Caco-2 (cell line): ENCODE results near the gene TAOK2. TPM values are rescaled to one million over a fixed set of nuclear protein-coding genes. Genes with fewer than 3 reads are reported as not detected.
"Not testable (repeated sequence)": the region's sequence is repeated elsewhere in the genome, so short reads cannot be mapped to it uniquely, and the experiment has no call there.

Experiments
- BruUV-seq: library from RNA; stranded (reverse); fragments of 400-500 nt; replicated peaks from 2 replicates; lab custom pipeline; 2021; lab: Mats Ljungman, UMichigan
- CTCF ChIA-PET: fragments of 300-600 bp; sonication (Branson Sonifier 250); formaldehyde crosslinking; loops from one replicate; lab custom pipeline; 2022; ENCODE audit warnings: antibody characterized with exemption; lab: Charles Lee
- POLR2A ChIA-PET: fragments of 300-600 bp; sonication (Branson Sonifier 250); formaldehyde crosslinking; loops from one replicate; lab custom pipeline; 2022; ENCODE audit warnings: antibody characterized with exemption; lab: Charles Lee
- DNase-seq, 2 experiments: peaks; one replicate each; pipeline versions ENCODE4 v3.0.0 to v3.0.0-alpha.2; 2020 to 2022
- H3K27me3 ChIP-seq: replicated peaks from 2 replicates; pipeline ENCODE4 v1.6.0; 2011; ENCODE audit warnings: low read length; ENCODE audit not compliant: control insufficient read depth, insufficient read depth
- H3K36me3 ChIP-seq: 2 replicates; pipeline ENCODE4 v1.5.1; 2011; ENCODE audit warnings: low read length; ENCODE audit not compliant: control insufficient read depth, insufficient read depth
- H3K4me1 ChIP-seq: fragments of 250-450 bp; sonication (Bioruptor Pico); 2 replicates; pipeline ENCODE4 v1.5.1; 2020; ENCODE audit warnings: mild to moderate bottlenecking
- H3K4me3 ChIP-seq: 2 replicates; pipeline ENCODE4 v1.5.1; 2011; ENCODE audit warnings: low read depth, mild to moderate bottlenecking, control low read depth, low read length
- H3K9me3 ChIP-seq: fragments of 250-450 bp; sonication (Bioruptor Pico); 2 replicates; pipeline ENCODE4 v1.5.1; 2020; ENCODE audit warnings: mild to moderate bottlenecking, moderate library complexity
- H3K27ac Mint-ChIP-seq: one replicate; pipeline ENCODE4 v1.8.0; 2022; ENCODE audit warnings: mixed read lengths; ENCODE audit not compliant: unreplicated experiment
- H3K27me3 Mint-ChIP-seq: one replicate; pipeline ENCODE4 v1.8.0; 2022; ENCODE audit warnings: mixed read lengths; ENCODE audit not compliant: insufficient read depth, unreplicated experiment
- H3K36me3 Mint-ChIP-seq: one replicate; pipeline ENCODE4 v1.8.0; 2022; ENCODE audit warnings: mild to moderate bottlenecking, mixed read lengths; ENCODE audit not compliant: insufficient read depth, unreplicated experiment
- H3K4me1 Mint-ChIP-seq: one replicate; pipeline ENCODE4 v1.8.0; 2022; ENCODE audit warnings: low read depth, mixed read lengths; ENCODE audit not compliant: unreplicated experiment
- H3K4me3 Mint-ChIP-seq: one replicate; pipeline ENCODE4 v1.8.0; 2022; ENCODE audit warnings: mild to moderate bottlenecking, moderate library complexity, mixed read lengths; ENCODE audit not compliant: unreplicated experiment
- H3K9me3 Mint-ChIP-seq: one replicate; pipeline ENCODE4 v1.8.0; 2022; ENCODE audit warnings: mixed read lengths; ENCODE audit not compliant: unreplicated experiment
- intact Hi-C: fragments of 100-400 bp; cut with micrococcal nuclease; formaldehyde crosslinking; loops from one replicate; pipeline ENCODE4 v1.10.0; 2022; ENCODE audit not compliant: unreplicated experiment
- total RNA-seq: library from RNA; stranded (reverse); gene quantifications from 2 replicates; pipeline ENCODE4 v1.2.3, GENCODE V29; 2022
- TF ChIP-seq, protein P1 (sequence below), 2 experiments: fragments of 200-600 bp in 1 of 2; IDR thresholded peaks; 1 replicate in 1 of 2; 2 replicates in 1 of 2; pipeline versions ENCODE4 v1.5.1 to v1.8.0; 2011 to 2022; ENCODE audit warnings: antibody characterized with exemption in 1 of 2, control low read depth in 1 of 2, inconsistent platforms in 1 of 2, low read depth in 1 of 2, low read length in 1 of 2, mild to moderate bottlenecking in 1 of 2, moderate library complexity in 1 of 2; ENCODE audit not compliant: insufficient read depth in 1 of 2, severe bottlenecking in 1 of 2, unreplicated experiment in 1 of 2

TAOK2 gene
- total RNA-seq, 1 experiment from 2014 or later = 47.1 TPM

DNA sequence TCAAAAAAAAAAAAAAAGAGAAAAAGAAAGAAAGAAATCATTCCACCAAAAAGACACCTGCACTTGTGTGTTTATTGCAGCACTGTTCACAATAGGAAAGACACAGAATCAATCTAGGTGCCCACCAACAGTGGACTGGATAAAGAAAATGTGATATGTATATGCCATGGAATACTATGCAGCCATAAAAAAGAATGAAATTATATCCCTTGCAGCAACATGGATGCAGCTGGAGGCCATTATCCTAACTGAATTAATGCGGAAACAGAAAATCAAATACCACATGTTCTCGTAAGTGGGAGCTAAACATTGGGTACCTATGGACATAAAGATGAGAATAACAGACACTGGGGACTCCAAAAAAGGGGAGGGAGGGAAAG is 43.6 kb downstream of the TAOK2 start:
- peaks cover 7% of the 10 kb centered on the region for H3K36me3 Mint-ChIP-seq
- no peaks in the 10 kb centered on the region for H3K27me3 Mint-ChIP-seq
- ChIA-PET POLR2A (no interaction called here), CTCF (interaction anchor here (0.6 kb wide), 1 partner anchor 34 kb away, joined by 4 read pairs; no protein-coding TSS in a partner anchor)
- Histone ChIP-seq H3K36me3 (no peaks in the 10 kb centered on the region), H3K4me1 (no peaks in the 10 kb centered on the region), H3K4me3 (no peak overlapping the region), H3K27me3 (no peaks in the 10 kb centered on the region), H3K9me3 (no peaks in the 10 kb centered on the region)
- intact Hi-C loops = no loop called here
- no peak for DNase-seq
- no peak overlapping the region for H3K4me3 Mint-ChIP-seq
- H3K27ac Mint-ChIP-seq = no peak overlapping the region
- TF ChIP-seq, protein P1, sequence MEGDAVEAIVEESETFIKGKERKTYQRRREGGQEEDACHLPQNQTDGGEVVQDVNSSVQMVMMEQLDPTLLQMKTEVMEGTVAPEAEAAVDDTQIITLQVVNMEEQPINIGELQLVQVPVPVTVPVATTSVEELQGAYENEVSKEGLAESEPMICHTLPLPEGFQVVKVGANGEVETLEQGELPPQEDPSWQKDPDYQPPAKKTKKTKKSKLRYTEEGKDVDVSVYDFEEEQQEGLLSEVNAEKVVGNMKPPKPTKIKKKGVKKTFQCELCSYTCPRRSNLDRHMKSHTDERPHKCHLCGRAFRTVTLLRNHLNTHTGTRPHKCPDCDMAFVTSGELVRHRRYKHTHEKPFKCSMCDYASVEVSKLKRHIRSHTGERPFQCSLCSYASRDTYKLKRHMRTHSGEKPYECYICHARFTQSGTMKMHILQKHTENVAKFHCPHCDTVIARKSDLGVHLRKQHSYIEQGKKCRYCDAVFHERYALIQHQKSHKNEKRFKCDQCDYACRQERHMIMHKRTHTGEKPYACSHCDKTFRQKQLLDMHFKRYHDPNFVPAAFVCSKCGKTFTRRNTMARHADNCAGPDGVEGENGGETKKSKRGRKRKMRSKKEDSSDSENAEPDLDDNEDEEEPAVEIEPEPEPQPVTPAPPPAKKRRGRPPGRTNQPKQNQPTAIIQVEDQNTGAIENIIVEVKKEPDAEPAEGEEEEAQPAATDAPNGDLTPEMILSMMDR (IDR thresholded peaks at IDR 0.05; ENCODE audit: insufficient read depth in 1 of 2, low read depth in 1 of 2, low read length in 1 of 2, severe bottlenecking in 1 of 2, unreplicated experiment in 1 of 2) = no peak
- H3K9me3 Mint-ChIP-seq = no peaks in the 10 kb centered on the region
- no TSS peak for BruUV-seq
- H3K4me1 Mint-ChIP-seq = no peaks in the 10 kb centered on the region

DNA sequence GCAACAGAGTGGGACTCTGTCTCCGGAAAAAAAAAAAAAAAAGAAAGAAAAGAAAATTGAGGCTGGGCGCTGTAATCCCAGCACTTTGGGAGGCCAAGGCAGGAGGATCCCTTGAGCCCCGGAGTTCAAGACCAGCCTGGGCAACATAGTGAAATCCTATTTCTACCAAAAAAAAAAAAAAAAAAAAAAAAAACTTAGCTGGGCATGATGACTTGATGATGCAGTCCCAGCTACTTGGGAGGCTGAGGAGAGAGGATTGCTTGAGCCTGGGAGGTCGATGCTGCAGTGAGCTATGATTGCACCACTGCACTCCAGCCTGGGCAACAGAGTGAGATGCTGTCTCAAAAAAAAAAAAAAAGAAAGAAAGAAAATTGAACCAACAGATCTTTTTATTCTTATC is 44.3 kb downstream of the TAOK2 start:
- H3K4me1 ChIP-seq, H3K36me3 ChIP-seq, H3K4me3 Mint-ChIP-seq, POLR2A ChIA-PET, H3K36me3 Mint-ChIP-seq, BruUV-seq, DNase-seq, H3K9me3 Mint-ChIP-seq, H3K4me3 ChIP-seq, H3K27me3 ChIP-seq, H3K4me1 Mint-ChIP-seq, H3K27ac Mint-ChIP-seq, H3K27me3 Mint-ChIP-seq, H3K9me3 ChIP-seq, intact Hi-C loops: not testable (repeated sequence)
- CTCF ChIA-PET = interaction anchor here (0.6 kb wide), 2 partner anchors 14 to 34 kb away, joined by 3 to 4 read pairs; no protein-coding TSS in a partner anchor

DNA sequence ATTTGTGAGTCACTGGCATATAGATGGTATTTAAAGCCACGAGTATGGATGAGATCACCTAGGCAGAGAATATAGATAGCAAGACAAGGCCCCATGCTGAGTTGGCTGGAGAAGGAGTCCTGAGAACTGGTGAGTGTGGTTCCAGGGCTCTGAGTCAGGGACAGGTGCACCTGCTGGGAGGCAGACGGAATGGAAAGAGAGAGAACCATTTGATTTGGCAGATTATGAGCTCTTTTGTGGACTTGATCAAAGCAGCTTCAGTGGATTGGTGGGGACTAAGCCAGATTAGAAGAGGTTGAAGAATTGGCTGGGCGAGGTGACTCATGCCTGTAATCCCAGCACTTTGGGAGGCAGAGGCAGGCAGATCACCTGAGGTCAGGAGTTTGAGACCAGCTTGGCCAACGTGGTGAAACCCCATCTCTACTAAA is 45.1 kb downstream of the TAOK2 start:
- Mint-ChIP-seq H3K4me3 (no peak overlapping the region), H3K27me3 (no peaks in the 10 kb centered on the region), H3K4me1 (no peaks in the 10 kb centered on the region), H3K9me3 (no peaks in the 10 kb centered on the region), H3K36me3 (peaks cover 7% of the 10 kb centered on the region), H3K27ac (no peak overlapping the region)
- no peaks in the 10 kb centered on the region for H3K9me3 ChIP-seq
- BruUV-seq = no TSS peak
- no peak for DNase-seq
- no peaks in the 10 kb centered on the region for H3K36me3 ChIP-seq
- TF ChIP-seq, protein P1 (IDR thresholded peaks at IDR 0.05; ENCODE audit: insufficient read depth in 1 of 2, low read depth in 1 of 2, low read length in 1 of 2, severe bottlenecking in 1 of 2, unreplicated experiment in 1 of 2) = no peak
- CTCF ChIA-PET = no interaction called here
- H3K4me3 ChIP-seq = no peak overlapping the region
- no peaks in the 10 kb centered on the region for H3K4me1 ChIP-seq
- POLR2A ChIA-PET = no interaction called here
- H3K27me3 ChIP-seq = no peaks in the 10 kb centered on the region
- intact Hi-C loops = no loop called here

DNA sequence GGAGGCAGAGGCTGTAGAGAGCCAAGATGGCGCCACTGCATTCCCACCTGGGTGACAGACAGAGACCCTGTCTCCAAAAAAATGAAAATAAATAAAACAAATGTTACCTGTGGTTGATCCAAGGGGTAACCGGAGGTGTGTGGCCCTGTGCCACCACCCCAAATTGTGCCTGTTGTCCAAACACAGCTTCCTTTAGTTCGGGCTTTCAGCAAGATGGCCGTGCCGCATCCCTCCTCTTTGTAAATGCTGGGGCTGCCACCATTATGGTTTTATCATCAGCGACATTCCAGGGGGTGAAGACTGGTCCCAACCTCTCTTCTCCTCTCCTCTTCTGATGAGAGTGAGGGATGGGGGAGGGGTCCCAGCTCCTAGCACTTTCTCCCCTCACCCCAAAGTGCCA is 49.2 kb downstream of the TAOK2 start, which contains the start of gene C16orf92:
C16orf92 (plus strand) TSS at position 312 of the 400 bp plus-strand sequence. CDS start 143 bp downstream, outside the sequence.
- intact Hi-C loops = loop anchor here (10.0 kb wide), 1 partner anchor 128 kb away; the partner anchor contains the start of gene SEZ6L2
- Histone ChIP-seq H3K9me3 (no peaks in the 10 kb centered on the region), H3K36me3 (no peaks in the 10 kb centered on the region), H3K4me1 (no peaks in the 10 kb centered on the region), H3K4me3 (no peak within 1 kb of the TSS), H3K27me3 (no peaks in the 10 kb centered on the region)
- POLR2A ChIA-PET = no interaction called here
- Mint-ChIP-seq H3K4me3 (no peak within 1 kb of the TSS), H3K36me3 (peaks cover 7% of the 10 kb centered on the region), H3K4me1 (peaks cover 4% of the 10 kb centered on the region), H3K27ac (no peak within 1 kb of the TSS), H3K27me3 (peaks cover 8% of the 10 kb centered on the region), H3K9me3 (no peaks in the 10 kb centered on the region)
- CTCF ChIA-PET = no interaction called here
- DNase-seq = no peak
- TF ChIP-seq, protein P1 (IDR thresholded peaks at IDR 0.05; ENCODE audit: insufficient read depth in 1 of 2, low read depth in 1 of 2, low read length in 1 of 2, severe bottlenecking in 1 of 2, unreplicated experiment in 1 of 2) = no peak
- no TSS peak for BruUV-seq
